HepG2 (cell line): Measurements from ENCODE around the gene MAPK6. TPM values are rescaled to one million over a fixed set of nuclear protein-coding genes. Genes with fewer than 3 reads are reported as not detected.

Source experiments
- ASH2L ChIP-seq: fragments of 300-600, 200-600 bp; sonication (generic); IDR thresholded peaks from 2 replicates; pipeline ENCODE4 v1.7.0; 2017; ENCODE audit warnings: low read depth, mild to moderate bottlenecking, moderate library complexity, mixed read lengths, low read length; ENCODE audit not compliant: insufficient read length
- ATF2 ChIP-seq: sonication (generic); formaldehyde crosslinking; IDR thresholded peaks from 2 replicates; pipeline ENCODE4 v1.4.0; 2020; ENCODE audit warnings: missing genetic modification reagents
- BRCA1 ChIP-seq: sonication (generic); formaldehyde crosslinking; IDR thresholded peaks from 2 replicates; pipeline ENCODE4 v1.4.0; 2020; ENCODE audit warnings: missing genetic modification reagents
- CREBL2 ChIP-seq: sonication (generic); formaldehyde crosslinking; IDR thresholded peaks from 2 replicates; pipeline ENCODE4 v1.8.1; 2023; ENCODE audit warnings: missing genetic modification reagents, mild to moderate bottlenecking, borderline replicate concordance
- DPF2 ChIP-seq: sonication (generic); formaldehyde crosslinking; IDR thresholded peaks from 2 replicates; pipeline ENCODE4 v1.4.0; 2020; ENCODE audit warnings: mild to moderate bottlenecking, low read depth, missing genetic modification reagents, borderline replicate concordance
- EP300 ChIP-seq, 3 experiments: sonication (generic) in 1 of 3; formaldehyde crosslinking in 1 of 3; IDR thresholded peaks; 2 replicates each; pipeline versions ENCODE4 v1.5.1 to v1.6.1; 2011 to 2020; ENCODE audit warnings: low read depth in 2 of 3, low read length in 2 of 3, borderline replicate concordance in 1 of 3, improper control_type of control experiment in 1 of 3, mild to moderate bottlenecking in 1 of 3, missing genetic modification reagents in 1 of 3, moderate library complexity in 1 of 3
- HNF4A ChIP-seq: sonication (generic); formaldehyde crosslinking; IDR thresholded peaks from 2 replicates; pipeline ENCODE4 v1.4.0; 2020; ENCODE audit warnings: missing genetic modification reagents
- KLF11 ChIP-seq: IDR thresholded peaks from 2 replicates; pipeline ENCODE4 v1.6.1; 2016; ENCODE audit warnings: missing compliant biosample characterization
- MAZ ChIP-seq, 2 experiments: sonication (generic) in 1 of 2; formaldehyde crosslinking in 1 of 2; IDR thresholded peaks; 2 replicates each; pipeline versions ENCODE4 v1.5.0 to v1.6.1; 2012 to 2020; ENCODE audit warnings: low read depth in 2 of 2, mild to moderate bottlenecking in 2 of 2, borderline replicate concordance in 1 of 2, improper control_type of control experiment in 1 of 2, low read length in 1 of 2, missing genetic modification reagents in 1 of 2, moderate library complexity in 1 of 2
- PAWR ChIP-seq: sonication (generic); formaldehyde crosslinking; IDR thresholded peaks from 2 replicates; pipeline ENCODE4 v1.4.0; 2020; ENCODE audit warnings: missing genetic modification reagents, mild to moderate bottlenecking, borderline replicate concordance
- PCBP2 ChIP-seq: fragments of 200-400 bp; formaldehyde crosslinking; optimal IDR thresholded peaks from 2 replicates; pipeline ENCODE3; 2018; ENCODE audit warnings: low read length, low read depth; ENCODE audit not compliant: poor library complexity, severe bottlenecking
- PPARG ChIP-seq: conservative IDR thresholded peaks from 2 replicates; pipeline ENCODE4 v1.6.1; 2016; ENCODE audit warnings: missing biosample characterization, missing genetic modification reagents
- SAFB2 ChIP-seq: sonication (generic); formaldehyde crosslinking; IDR thresholded peaks from 2 replicates; pipeline ENCODE4 v1.5.1; 2020; ENCODE audit warnings: missing genetic modification reagents, low read depth, mild to moderate bottlenecking, borderline replicate concordance
- SMYD3 ChIP-seq: sonication (generic); formaldehyde crosslinking; IDR thresholded peaks from 2 replicates; pipeline ENCODE4 v1.8.1; 2023; ENCODE audit warnings: mild to moderate bottlenecking, missing genetic modification reagents
- ZBTB25 ChIP-seq: IDR thresholded peaks from 2 replicates; pipeline ENCODE4 v1.6.1; 2018; ENCODE audit warnings: missing genetic modification reagents
- polyA plus RNA-seq, 8 experiments: library from polyadenylated mRNA; depleted of rRNA in 3 of 8; stranded (reverse) in 7 of 8; unstranded in 1 of 8; fragments of >200 nt; fragmentation: Illumina TruSeq in 4 of 8; extraction: Trizol in 4 of 8; gene quantifications; 2 replicates each; pipeline versions ENCODE4 v1.2.1 to v1.2.3, GENCODE V29; 2011 to 2016; ENCODE audit warnings: low read depth in 4 of 8, missing spikeins in 1 of 8, mixed read lengths in 1 of 8; ENCODE audit not compliant: insufficient read depth in 1 of 8
- total RNA-seq, 5 experiments: library from RNA; depleted of rRNA; stranded (reverse); fragments of >200 nt; fragmentation: Illumina TruSeq; extraction: Trizol; gene quantifications; 2 replicates each; pipeline ENCODE4 v1.2.3, GENCODE V29; 2016; ENCODE audit warnings: low read depth in 1 of 5
- TF ChIP-seq, protein P1 (sequence below): sonication (generic); formaldehyde crosslinking; IDR thresholded peaks from 2 replicates; pipeline ENCODE4 v1.4.0; 2020; ENCODE audit warnings: missing genetic modification reagents

The MAPK6 gene
- total and polyA plus RNA-seq, 2 of the 13 experiments (the other 11 are each of a cell fraction or from before 2014, with no cell fraction given), result 89.5 to 99.7 TPM

- TF ChIP-seq PPARG (CRISPR knock-in tag) (0 out of 2 replicates have a peak, but pooled peaks have one; percentile 17), KLF11 (no peak), SAFB2 (0 out of 2 replicates have a peak, but pooled peaks have one; percentile 52), CREBL2 (CRISPR knock-in tag) (no peak), MAZ (IDR thresholded peaks at IDR 0.05; ENCODE audit: borderline replicate concordance, low read depth, low read length) (peak; percentile 80), MAZ (CRISPR knock-in tag; IDR thresholded peaks at IDR 0.05; ENCODE audit: low read depth) (peak; percentile 77), HNF4A (CRISPR knock-in tag) (peak; percentile 28; the same call in 1 of the 2 replicates), BRCA1 (CRISPR knock-in tag) (no peak), DPF2 (CRISPR knock-in tag) (no peak), EP300 (IDR thresholded peaks at IDR 0.05; ENCODE audit: low read depth in 2 of 2, low read length in 2 of 2) (peak; percentile 11 to 23; a peak in 1 of 4 replicates), EP300 (CRISPR knock-in tag; IDR thresholded peaks at IDR 0.05; ENCODE audit: borderline replicate concordance) (peak; percentile 39; the same call in 1 of the 2 replicates), ASH2L (peak; percentile 65), ZBTB25 (peak; percentile 13; the same call in 1 of the 2 replicates), SMYD3 (CRISPR knock-in tag) (no peak), PAWR (CRISPR knock-in tag) (no peak), PCBP2 (no peak), ATF2 (CRISPR knock-in tag) (0 out of 2 replicates have a peak, but pooled peaks have one; percentile 32)
- TF ChIP-seq, protein P1, sequence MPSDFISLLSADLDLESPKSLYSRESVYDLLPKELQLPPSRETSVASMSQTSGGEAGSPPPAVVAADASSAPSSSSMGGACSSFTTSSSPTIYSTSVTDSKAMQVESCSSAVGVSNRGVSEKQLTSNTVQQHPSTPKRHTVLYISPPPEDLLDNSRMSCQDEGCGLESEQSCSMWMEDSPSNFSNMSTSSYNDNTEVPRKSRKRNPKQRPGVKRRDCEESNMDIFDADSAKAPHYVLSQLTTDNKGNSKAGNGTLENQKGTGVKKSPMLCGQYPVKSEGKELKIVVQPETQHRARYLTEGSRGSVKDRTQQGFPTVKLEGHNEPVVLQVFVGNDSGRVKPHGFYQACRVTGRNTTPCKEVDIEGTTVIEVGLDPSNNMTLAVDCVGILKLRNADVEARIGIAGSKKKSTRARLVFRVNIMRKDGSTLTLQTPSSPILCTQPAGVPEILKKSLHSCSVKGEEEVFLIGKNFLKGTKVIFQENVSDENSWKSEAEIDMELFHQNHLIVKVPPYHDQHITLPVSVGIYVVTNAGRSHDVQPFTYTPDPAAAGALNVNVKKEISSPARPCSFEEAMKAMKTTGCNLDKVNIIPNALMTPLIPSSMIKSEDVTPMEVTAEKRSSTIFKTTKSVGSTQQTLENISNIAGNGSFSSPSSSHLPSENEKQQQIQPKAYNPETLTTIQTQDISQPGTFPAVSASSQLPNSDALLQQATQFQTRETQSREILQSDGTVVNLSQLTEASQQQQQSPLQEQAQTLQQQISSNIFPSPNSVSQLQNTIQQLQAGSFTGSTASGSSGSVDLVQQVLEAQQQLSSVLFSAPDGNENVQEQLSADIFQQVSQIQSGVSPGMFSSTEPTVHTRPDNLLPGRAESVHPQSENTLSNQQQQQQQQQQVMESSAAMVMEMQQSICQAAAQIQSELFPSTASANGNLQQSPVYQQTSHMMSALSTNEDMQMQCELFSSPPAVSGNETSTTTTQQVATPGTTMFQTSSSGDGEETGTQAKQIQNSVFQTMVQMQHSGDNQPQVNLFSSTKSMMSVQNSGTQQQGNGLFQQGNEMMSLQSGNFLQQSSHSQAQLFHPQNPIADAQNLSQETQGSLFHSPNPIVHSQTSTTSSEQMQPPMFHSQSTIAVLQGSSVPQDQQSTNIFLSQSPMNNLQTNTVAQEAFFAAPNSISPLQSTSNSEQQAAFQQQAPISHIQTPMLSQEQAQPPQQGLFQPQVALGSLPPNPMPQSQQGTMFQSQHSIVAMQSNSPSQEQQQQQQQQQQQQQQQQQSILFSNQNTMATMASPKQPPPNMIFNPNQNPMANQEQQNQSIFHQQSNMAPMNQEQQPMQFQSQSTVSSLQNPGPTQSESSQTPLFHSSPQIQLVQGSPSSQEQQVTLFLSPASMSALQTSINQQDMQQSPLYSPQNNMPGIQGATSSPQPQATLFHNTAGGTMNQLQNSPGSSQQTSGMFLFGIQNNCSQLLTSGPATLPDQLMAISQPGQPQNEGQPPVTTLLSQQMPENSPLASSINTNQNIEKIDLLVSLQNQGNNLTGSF (CRISPR knock-in tag), result peak; percentile 84
These were observed at the start of gene MAPK6 (continued) for GRCh38 chr15:52018693-52019393.
